ENCODE measurements around the gene MROH2A. TPM values are rescaled to one million over a fixed set of nuclear protein-coding genes. Genes with fewer than 3 reads are reported as not detected.

MROH2A gene
- total RNA-seq, 4 donors from 2014 or later, result not detected

DNA sequence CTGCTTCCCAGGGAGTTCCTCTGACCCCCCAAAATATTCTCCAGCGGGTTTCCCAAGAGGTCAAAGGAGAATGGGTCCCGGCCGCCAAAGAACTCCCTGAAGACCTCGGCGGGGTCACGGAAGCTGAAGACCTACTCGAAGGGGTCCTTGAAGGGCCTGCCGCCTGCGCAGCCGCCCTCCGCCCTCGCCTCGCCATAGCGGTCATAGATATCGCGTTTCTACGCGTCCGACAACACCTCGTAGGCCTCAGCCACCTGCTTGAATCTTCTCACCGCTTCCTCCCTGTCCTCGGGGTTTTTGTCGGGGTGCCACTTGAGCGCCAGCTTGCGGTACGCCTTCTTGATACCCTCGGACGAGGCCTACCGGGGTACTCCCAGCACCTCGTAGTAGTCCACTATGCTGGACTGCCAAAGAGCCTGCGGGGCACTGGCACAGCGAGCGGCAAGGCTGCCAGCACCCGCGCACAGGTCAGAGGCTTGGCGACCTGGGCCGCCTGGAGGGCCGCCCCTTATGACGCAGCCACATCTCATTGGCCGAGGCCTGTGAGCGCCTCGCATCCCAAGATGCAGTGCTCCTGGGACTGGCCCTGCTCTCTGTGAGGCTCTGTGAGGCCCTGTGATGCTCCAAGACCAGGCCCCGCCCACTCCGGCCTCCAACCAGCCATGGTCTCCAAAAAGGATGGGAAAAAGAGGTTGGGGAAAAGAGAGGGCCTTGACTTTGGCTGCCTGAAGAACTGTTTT lies 23.1 kb upstream of the MROH2A start:
- Histone ChIP-seq H3K4me1 (no peaks in the 10 kb centered on the region), H3K4me3 (no peak overlapping the region), H3K27ac (no peak overlapping the region), H3K36me3 (no peaks in the 10 kb centered on the region), H3K27me3 (no peaks in the 10 kb centered on the region), H3K9me3 (peaks cover 0 to 11% (median 1%) of the 10 kb centered on the region in 4 donors)
- no peak for DNase-seq (ENCODE audit: low spot score in 2 of 2)
- 95% methylated on average over 38 to 44 of the region's 44 CpGs for WGBS, 2 donors
- TF ChIP-seq CTCF (IDR thresholded peaks at IDR 0.05) (no peak), EP300 (IDR thresholded peaks at IDR 0.05) (no peak), POLR2A (IDR thresholded peaks at IDR 0.05) (no peak)

DNA sequence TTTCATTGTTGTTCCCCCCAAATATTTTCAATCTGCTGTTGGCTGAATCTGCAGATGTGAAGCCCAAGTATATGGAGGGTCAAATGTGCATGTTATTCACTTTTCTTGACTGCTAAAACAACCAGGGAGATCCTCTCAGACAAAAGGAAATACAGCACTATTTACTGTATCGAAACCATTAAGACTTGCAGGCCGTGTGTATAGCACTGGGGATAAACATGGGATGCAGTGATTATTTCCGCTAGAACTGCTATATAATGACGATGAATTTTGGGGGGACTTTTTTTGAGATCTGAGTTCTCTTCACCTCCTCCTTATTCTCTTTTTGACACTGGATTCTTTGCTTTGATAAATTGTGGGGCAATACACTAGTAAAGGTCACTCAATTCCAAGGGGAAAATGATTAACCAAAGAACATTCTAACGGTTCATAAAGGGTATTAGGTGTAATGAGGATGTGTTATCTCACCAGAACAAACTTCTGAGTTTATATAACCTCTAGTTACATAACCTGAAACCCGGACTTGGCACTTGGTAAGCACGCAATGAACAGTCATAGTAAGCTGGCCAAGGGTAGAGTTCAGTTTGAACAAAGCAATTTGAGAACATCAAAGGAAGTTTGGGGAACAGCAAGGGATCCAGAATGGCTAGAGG lies 21.6 kb upstream of the MROH2A start:
- H3K36me3 ChIP-seq, result no peaks in the 10 kb centered on the region
- TF ChIP-seq POLR2A (IDR thresholded peaks at IDR 0.05) (no peak), CTCF (IDR thresholded peaks at IDR 0.05) (no peak), EP300 (IDR thresholded peaks at IDR 0.05) (no peak)
- no peaks in the 10 kb centered on the region for H3K4me1 ChIP-seq
- WGBS, 2 donors, result 78% methylated on average over 7 of the region's 7 CpGs
- H3K27me3 ChIP-seq, result no peaks in the 10 kb centered on the region
- H3K9me3 ChIP-seq, result no peaks in the 10 kb centered on the region
- no peak overlapping the region for H3K27ac ChIP-seq
- no peak overlapping the region for H3K4me3 ChIP-seq
- no peak for DNase-seq (ENCODE audit: low spot score in 2 of 2)

GRCh38 chr2:233758141-233758540 lies 20.0 kb upstream of the MROH2A start:
- no peaks in the 10 kb centered on the region for H3K4me1 ChIP-seq
- TF ChIP-seq EP300 (IDR thresholded peaks at IDR 0.05), result no peak
- no peak for TF ChIP-seq CTCF (IDR thresholded peaks at IDR 0.05)
- TF ChIP-seq POLR2A (IDR thresholded peaks at IDR 0.05), result no peak
- no peaks in the 10 kb centered on the region for H3K27me3 ChIP-seq
- H3K9me3 ChIP-seq, result no peaks in the 10 kb centered on the region
- DNase-seq (ENCODE audit: low spot score in 2 of 2), result no peak
- H3K4me3 ChIP-seq, result no peak overlapping the region
- no peak overlapping the region for H3K27ac ChIP-seq
- no peaks in the 10 kb centered on the region for H3K36me3 ChIP-seq

DNA sequence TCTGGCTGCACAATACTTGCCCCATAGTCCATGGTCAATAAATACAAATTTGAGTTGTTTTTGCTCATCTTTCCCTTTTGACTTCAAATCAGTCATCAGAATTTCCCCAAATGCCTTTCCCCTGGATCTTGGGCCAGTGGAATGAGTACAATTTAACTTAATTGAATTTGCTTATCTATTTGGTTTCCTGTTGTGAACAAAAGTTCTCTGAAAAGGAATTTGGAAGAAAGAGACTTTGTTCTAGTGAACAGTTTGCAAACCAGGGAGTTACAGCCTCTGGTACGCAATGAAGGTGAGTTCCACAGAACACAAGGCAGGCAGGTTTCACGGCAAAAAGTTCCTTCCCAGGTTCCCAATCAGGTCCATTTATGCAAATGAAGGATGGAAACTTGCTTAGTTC lies 19.3 kb upstream of the MROH2A start:
- H3K4me1 ChIP-seq, result no peaks in the 10 kb centered on the region
- no peak overlapping the region for H3K4me3 ChIP-seq
- H3K27me3 ChIP-seq, result no peaks in the 10 kb centered on the region
- no peaks in the 10 kb centered on the region for H3K9me3 ChIP-seq
- TF ChIP-seq EP300 (IDR thresholded peaks at IDR 0.05) (no peak), POLR2A (IDR thresholded peaks at IDR 0.05) (no peak), CTCF (IDR thresholded peaks at IDR 0.05) (no peak)
- H3K27ac ChIP-seq, result no peak overlapping the region
- H3K36me3 ChIP-seq, result no peaks in the 10 kb centered on the region
- WGBS, 2 donors, result 88 to 91% methylated on average over 2 of the region's 2 CpGs
- no peak for DNase-seq (ENCODE audit: low spot score in 2 of 2)

DNA sequence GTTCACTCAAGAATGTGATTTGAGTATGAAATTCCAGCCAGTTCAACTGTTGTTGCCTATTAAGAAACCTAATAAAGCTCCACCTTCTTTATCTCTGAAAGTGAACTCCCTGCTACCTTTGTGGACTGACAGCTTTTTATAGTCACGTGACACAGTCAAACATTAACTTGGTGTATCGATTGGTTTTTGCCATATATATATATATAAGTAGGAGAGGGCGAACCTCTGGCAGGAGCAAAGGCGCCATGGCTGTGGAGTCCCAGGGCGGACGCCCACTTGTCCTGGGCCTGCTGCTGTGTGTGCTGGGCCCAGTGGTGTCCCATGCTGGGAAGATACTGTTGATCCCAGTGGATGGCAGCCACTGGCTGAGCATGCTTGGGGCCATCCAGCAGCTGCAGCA lies 18.1 kb upstream of the MROH2A start, which contains the start of gene UGT1A1:
UGT1A1 (plus strand) TSS at position 228 of the 400 bp plus-strand sequence; CDS start at position 246, 18 bp downstream.
- 89 to 95% methylated on average over 6 of the region's 6 CpGs for WGBS, 2 donors
- no peaks in the 10 kb centered on the region for H3K27me3 ChIP-seq
- DNase-seq (ENCODE audit: low spot score in 2 of 2), result no peak
- no peaks in the 10 kb centered on the region for H3K9me3 ChIP-seq
- no peak within 1 kb of the TSS for H3K4me3 ChIP-seq
- TF ChIP-seq POLR2A (IDR thresholded peaks at IDR 0.05), result no peak
- TF ChIP-seq EP300 (IDR thresholded peaks at IDR 0.05), result no peak
- no peak for TF ChIP-seq CTCF (IDR thresholded peaks at IDR 0.05)
- no peaks in the 10 kb centered on the region for H3K4me1 ChIP-seq
- H3K27ac ChIP-seq, result no peak within 1 kb of the TSS
- no peaks in the 10 kb centered on the region for H3K36me3 ChIP-seq

Data from tibial nerve (tissue), 4 donors.